ENCODE measurements around the gene ESPNL.

Gene ESPNL

GRCh38 chr2:238091436-238092060 lies 8.6 kb upstream of the ESPNL start:
- whole genome bisulfite sequencing (ENCODE audit: insufficient coverage, insufficient read length), result no CpG with 5 or more reads among the region's 16 CpGs
- peaks cover 2% of the 10 kb centered on the region; the same call in 1 of the 2 replicates for H3K36me3 ChIP-seq (ENCODE audit: control insufficient read depth, insufficient read depth, low read length)
- H3K27me3 ChIP-seq (ENCODE audit: control insufficient read depth, insufficient read depth, low read length), result no peaks in the 10 kb centered on the region
- no peaks in the 10 kb centered on the region for H3K9me3 ChIP-seq (ENCODE audit: control insufficient read depth, insufficient read depth, low read length)
- H3K4me1 ChIP-seq (ENCODE audit: control insufficient read depth, insufficient read depth, low read length), result peaks cover 2% of the 10 kb centered on the region
- H3K4me3 ChIP-seq (ENCODE audit: low read length), result no peak overlapping the region
- no peak overlapping the region for H3K27ac ChIP-seq (ENCODE audit: low read length)
- no peak for DNase-seq (ENCODE audit: low read depth, low spot score)

DNA sequence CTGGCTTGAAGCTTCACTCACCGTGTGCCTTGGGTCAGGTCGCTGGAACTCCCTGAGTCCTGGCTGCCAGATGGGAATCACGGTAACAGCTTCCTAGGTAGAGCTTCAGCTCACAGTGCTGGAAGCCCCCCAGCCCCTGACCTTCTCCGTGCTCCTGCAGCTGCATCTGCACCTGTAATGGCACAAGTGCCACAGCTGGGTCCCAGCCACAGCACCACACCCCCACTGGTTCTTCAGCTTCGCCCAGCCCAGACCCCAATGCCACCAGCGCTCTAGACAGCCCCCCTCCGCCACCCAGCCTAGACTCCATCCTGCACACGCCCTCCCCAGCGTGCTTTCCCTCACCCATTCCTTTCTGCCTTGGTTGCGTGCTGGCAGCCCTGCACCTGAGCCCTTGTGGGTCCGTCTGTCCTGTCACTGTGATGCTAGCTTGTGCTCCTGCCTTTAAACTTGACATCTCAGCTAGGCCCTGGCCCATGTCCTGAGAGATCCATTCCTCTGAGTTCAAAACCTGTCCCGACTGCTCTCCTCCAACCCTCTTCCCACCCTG lies 7.6 kb upstream of the ESPNL start:
- DNase-seq (ENCODE audit: low read depth, low spot score), result no peak
- Histone ChIP-seq H3K27me3 (ENCODE audit: control insufficient read depth, insufficient read depth, low read length) (no peaks in the 10 kb centered on the region), H3K27ac (ENCODE audit: low read length) (no peak overlapping the region), H3K4me3 (ENCODE audit: low read length) (no peak overlapping the region), H3K9me3 (ENCODE audit: control insufficient read depth, insufficient read depth, low read length) (no peaks in the 10 kb centered on the region), H3K36me3 (ENCODE audit: control insufficient read depth, insufficient read depth, low read length) (peaks cover 2% of the 10 kb centered on the region; the same call in 1 of the 2 replicates), H3K4me1 (ENCODE audit: control insufficient read depth, insufficient read depth, low read length) (peaks cover 6% of the 10 kb centered on the region)
- WGBS (ENCODE audit: insufficient coverage, insufficient read length), result no CpG with 5 or more reads among the region's 12 CpGs

DNA sequence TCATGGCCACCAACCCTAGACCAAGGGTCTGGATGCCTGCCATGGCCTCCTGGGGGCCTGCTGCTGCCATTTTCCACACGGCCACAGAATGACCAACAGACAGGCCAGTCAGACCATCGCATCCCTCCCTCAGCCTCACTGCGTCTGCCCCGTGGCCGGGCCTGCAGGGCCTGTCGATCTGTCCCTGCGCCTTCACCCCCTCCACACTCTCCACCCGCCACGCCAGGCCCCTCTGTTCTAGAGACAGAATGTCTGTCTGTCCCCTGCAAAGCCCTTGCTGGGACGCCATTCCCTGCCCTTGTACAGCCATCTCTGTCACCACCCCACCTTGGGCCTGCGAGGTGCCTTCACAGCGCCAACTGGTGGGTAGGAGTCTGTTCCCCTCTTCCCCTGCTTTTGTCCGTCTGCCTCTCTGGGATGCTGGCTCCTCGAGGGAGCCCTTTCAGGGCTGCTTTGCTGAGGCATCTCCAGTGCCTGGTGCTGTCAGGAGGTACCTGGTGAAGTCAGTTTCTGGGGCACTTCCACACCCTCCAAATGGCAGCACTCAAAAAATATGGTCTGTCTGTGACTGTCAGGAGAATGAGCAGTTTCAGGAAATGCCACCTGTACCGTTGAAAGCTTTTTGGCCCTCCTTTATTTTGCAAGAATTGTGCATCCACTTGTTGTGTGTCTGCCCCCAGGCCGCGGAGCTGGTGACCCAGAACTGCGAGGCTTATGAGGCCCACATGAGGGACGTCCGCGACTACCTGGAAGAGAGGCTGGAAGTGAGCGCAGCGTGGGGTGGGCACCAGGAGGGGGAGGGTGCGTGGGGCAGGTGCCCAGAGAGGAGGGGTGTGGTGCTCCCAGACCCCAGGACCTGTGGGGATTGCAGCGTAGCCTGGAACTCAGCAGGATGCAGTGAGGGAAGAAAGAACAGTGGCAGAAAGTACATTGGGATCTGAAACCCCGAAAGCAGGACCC lies 6.7 kb upstream of the ESPNL start:
- DNase-seq (ENCODE audit: low read depth, low spot score), result no peak
- Histone ChIP-seq H3K4me1 (ENCODE audit: control insufficient read depth, insufficient read depth, low read length) (peaks cover 11% of the 10 kb centered on the region), H3K27me3 (ENCODE audit: control insufficient read depth, insufficient read depth, low read length) (no peaks in the 10 kb centered on the region), H3K4me3 (ENCODE audit: low read length) (no peak overlapping the region), H3K36me3 (ENCODE audit: control insufficient read depth, insufficient read depth, low read length) (peaks cover 4% of the 10 kb centered on the region; the same call in 1 of the 2 replicates), H3K27ac (ENCODE audit: low read length) (no peak overlapping the region), H3K9me3 (ENCODE audit: control insufficient read depth, insufficient read depth, low read length) (no peaks in the 10 kb centered on the region)
- no CpG with 5 or more reads among the region's 26 CpGs for WGBS (ENCODE audit: insufficient coverage, insufficient read length)

DNA sequence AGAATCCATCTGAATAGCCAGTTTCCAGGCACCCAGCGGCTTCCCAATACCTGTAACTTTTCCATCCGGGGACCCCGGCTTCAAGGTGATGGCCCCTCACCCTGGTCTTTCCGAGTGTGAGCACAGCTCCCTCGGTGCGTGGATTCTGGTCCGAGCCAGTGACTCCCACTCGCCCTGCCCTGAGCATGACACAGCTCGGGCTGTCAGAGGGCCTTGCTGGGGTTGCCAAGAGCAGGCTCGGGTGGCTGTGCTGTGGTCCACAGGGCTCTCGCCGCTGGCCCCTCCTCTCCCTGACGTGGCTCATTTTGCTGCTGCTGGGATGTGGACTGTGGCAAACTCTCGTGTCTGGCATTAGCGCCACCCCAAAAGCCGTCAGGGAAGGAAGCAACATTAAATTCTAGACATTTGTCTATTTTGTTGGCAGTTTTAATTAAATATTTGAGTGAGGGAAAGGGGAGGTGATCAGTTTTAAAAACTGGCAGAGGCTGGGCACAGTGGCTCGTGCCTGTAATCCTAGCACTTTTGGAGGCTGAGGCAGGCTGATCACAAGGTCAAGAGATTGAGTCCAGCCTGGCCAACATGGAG lies 5.6 kb upstream of the ESPNL start:
- Histone ChIP-seq H3K27ac (ENCODE audit: low read length) (no peak overlapping the region), H3K27me3 (ENCODE audit: control insufficient read depth, insufficient read depth, low read length) (no peaks in the 10 kb centered on the region), H3K4me1 (ENCODE audit: control insufficient read depth, insufficient read depth, low read length) (peaks cover 11% of the 10 kb centered on the region), H3K36me3 (ENCODE audit: control insufficient read depth, insufficient read depth, low read length) (peaks cover 4% of the 10 kb centered on the region; the same call in 1 of the 2 replicates), H3K9me3 (ENCODE audit: control insufficient read depth, insufficient read depth, low read length) (no peaks in the 10 kb centered on the region), H3K4me3 (ENCODE audit: low read length) (no peak overlapping the region)
- no CpG with 5 or more reads among the region's 17 CpGs for WGBS (ENCODE audit: insufficient coverage, insufficient read length)
- DNase-seq (ENCODE audit: low read depth, low spot score), result no peak

GRCh38 chr2:238095143-238095542 lies 5.0 kb upstream of the ESPNL start:
- H3K27ac ChIP-seq (ENCODE audit: low read length), result no peak overlapping the region
- H3K4me3 ChIP-seq (ENCODE audit: low read length), result no peak overlapping the region
- no peaks in the 10 kb centered on the region for H3K27me3 ChIP-seq (ENCODE audit: control insufficient read depth, insufficient read depth, low read length)
- H3K9me3 ChIP-seq (ENCODE audit: control insufficient read depth, insufficient read depth, low read length), result no peaks in the 10 kb centered on the region
- peaks cover 11% of the 10 kb centered on the region for H3K4me1 ChIP-seq (ENCODE audit: control insufficient read depth, insufficient read depth, low read length)
- peaks cover 4% of the 10 kb centered on the region; the same call in 1 of the 2 replicates for H3K36me3 ChIP-seq (ENCODE audit: control insufficient read depth, insufficient read depth, low read length)
- DNase-seq (ENCODE audit: low read depth, low spot score), result no peak
- no CpG with 5 or more reads among the region's 7 CpGs for WGBS (ENCODE audit: insufficient coverage, insufficient read length)

DNA sequence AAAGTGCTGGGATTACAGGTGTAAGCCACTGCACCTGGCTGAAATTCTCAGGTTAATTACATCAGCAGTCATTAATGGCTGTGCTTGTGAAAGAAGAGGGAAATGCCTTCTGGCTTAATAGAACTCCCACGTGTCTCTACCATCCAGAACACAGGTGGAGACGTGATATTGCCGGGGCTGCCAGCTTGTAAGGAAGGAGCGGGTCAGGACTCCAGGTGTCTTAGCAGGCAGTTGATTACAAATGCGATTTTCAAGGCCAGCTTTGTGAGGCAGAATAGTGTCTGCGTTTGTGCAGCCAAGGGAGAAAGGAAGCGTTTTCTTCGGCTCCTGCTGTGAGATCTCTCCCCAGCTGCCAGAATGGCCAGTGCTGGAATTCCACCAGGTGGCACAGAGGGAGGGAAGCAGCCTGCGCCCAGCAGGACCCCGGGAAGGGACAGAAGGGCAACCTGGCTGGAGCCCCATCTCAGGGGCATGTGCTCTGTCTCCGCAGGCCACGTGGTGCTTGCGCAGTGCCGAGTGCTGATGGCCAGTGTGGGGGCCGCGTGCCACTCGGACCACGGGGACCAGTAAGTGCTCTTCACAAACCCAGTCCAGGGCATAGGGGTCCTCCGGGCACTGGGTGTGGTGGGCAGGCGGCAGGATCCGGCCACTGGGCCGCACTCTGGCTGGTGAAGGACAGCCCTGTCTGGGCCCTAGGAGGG lies 3.7 kb upstream of the ESPNL start:
- no peak for DNase-seq (ENCODE audit: low read depth, low spot score)
- Histone ChIP-seq H3K27ac (ENCODE audit: low read length) (no peak overlapping the region), H3K4me3 (ENCODE audit: low read length) (no peak overlapping the region), H3K4me1 (ENCODE audit: control insufficient read depth, insufficient read depth, low read length) (peaks cover 11% of the 10 kb centered on the region), H3K27me3 (ENCODE audit: control insufficient read depth, insufficient read depth, low read length) (no peaks in the 10 kb centered on the region), H3K9me3 (ENCODE audit: control insufficient read depth, insufficient read depth, low read length) (no peaks in the 10 kb centered on the region), H3K36me3 (ENCODE audit: control insufficient read depth, insufficient read depth, low read length) (peaks cover 4% of the 10 kb centered on the region; the same call in 1 of the 2 replicates)
- WGBS (ENCODE audit: insufficient coverage, insufficient read length), result no CpG with 5 or more reads among the region's 22 CpGs

DNA sequence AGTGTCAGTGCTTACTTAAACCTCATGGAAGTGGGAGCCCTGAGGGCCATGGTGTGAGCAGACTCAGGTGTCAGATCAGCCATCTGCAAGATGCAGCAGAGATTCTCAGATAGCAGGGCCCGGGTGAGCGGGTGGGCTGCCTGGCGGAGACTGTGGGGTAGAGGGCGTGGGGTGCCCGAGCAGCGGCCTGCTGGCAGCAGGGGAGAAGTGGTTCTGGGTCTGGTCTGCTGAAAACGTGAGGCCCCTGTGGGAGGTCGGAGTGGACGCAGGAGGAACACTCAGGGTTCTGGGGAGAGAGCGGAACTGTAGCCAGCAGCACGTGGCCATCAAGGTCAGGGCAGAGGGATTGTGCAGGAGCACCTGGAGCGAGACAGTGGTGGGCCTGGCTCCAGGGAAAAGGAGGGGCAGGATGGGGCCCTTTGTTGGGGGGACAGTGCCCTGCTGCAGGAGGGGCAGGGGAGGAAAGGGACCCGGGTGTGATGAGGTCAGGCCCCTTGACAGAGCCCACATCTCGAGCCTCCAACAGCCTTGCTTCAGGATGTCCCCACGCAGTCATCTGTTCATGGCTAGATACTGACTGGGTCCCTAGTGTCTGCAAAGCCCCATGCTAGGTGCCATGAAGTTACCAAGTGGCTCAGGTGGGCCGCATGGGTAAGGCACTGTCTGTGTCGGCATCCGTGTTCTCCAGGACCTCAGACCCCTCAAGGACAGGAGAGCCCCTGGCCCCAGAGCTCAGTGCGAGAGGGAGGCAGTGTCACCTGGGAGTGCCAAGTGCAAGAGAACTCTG lies 2.7 kb upstream of the ESPNL start:
- no CpG with 5 or more reads among the region's 19 CpGs for WGBS (ENCODE audit: insufficient coverage, insufficient read length)
- H3K4me1 ChIP-seq (ENCODE audit: control insufficient read depth, insufficient read depth, low read length), result peaks cover 11% of the 10 kb centered on the region

GRCh38 chr2:238097988-238098871 lies 1.9 kb upstream of the ESPNL start:
- DNase-seq (ENCODE audit: low read depth, low spot score), result no peak
- no peak overlapping the region for H3K4me3 ChIP-seq (ENCODE audit: low read length)
- WGBS (ENCODE audit: insufficient coverage, insufficient read length), result no CpG with 5 or more reads among the region's 37 CpGs

More for the DNA sequence above, 2.7 kb upstream of the ESPNL start:
- Histone ChIP-seq H3K27me3 (ENCODE audit: control insufficient read depth, insufficient read depth, low read length) (no peaks in the 10 kb centered on the region), H3K4me3 (ENCODE audit: low read length) (no peak overlapping the region), H3K9me3 (ENCODE audit: control insufficient read depth, insufficient read depth, low read length) (no peaks in the 10 kb centered on the region), H3K27ac (ENCODE audit: low read length) (no peak overlapping the region), H3K36me3 (ENCODE audit: control insufficient read depth, insufficient read depth, low read length) (peaks cover 3% of the 10 kb centered on the region; the same call in 1 of the 2 replicates)
- no peak for DNase-seq (ENCODE audit: low read depth, low spot score)

More at GRCh38 chr2:238097988-238098871, 1.9 kb upstream of the ESPNL start:
- Histone ChIP-seq H3K27ac (ENCODE audit: low read length) (no peak overlapping the region), H3K36me3 (ENCODE audit: control insufficient read depth, insufficient read depth, low read length) (peaks cover 2% of the 10 kb centered on the region; the same call in 1 of the 2 replicates), H3K9me3 (ENCODE audit: control insufficient read depth, insufficient read depth, low read length) (no peaks in the 10 kb centered on the region), H3K4me1 (ENCODE audit: control insufficient read depth, insufficient read depth, low read length) (peaks cover 11% of the 10 kb centered on the region), H3K27me3 (ENCODE audit: control insufficient read depth, insufficient read depth, low read length) (no peaks in the 10 kb centered on the region)
